CD4-positive, alpha-beta T cell treated with Interleukin-2 at 100 ng/mL for 4 hours (primary cell): ENCODE measurements around the gene TPRN.

Source experiments
- DNase-seq: peaks from one replicate; pipeline ENCODE4 v3.0.0-alpha.2; 2020; ENCODE audit warnings: low spot score

TPRN gene

DNA sequence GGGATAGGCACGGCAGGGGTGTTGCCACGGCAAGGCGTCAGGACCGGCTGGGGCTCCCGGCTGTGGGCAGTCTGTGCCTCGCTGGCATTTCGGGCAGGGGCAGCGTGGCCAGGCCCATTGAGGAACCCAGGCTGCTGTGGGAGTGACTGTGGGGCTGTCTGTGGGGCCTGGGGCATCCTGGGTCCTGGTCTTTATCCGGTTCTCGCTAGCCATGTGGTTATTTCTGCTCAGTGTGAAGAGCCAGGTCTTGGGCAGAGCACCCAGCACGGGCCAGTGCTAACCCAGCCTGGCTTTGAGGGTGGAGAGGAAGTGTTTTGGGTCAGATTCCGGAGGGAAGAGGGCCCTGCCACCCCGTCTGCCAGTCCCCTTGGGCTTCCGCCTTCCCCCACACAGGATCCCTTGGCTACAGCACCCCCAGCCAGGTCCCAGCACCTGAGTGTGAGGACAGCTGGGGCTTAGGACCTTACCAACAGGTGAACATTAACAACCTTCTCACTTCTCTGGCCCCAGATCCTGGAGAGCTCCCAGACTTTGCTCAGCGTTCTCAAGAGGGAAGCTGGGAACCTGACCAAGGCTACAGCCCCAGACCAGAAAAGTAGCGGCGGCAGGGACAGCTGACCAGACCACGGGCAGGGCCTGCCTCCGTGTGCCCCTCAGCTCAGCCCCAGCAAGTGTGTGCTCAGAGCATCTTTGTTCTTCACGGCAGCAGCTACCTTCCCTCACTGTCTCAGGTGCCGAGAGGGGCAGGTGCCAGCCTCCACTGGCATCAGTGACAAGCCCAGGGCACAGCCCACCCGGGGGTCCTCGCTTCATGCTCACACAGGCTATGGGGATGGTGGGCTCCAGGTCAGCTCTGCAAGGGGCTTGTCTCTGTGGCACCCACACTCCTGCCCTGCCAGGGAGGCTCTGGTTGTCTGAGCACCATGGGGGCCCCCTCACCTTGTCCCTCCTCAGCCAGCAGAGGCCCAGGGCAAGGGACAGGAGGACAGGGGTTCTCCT, 10.9 kb downstream of the TPRN start:
- no peak for DNase-seq

DNA sequence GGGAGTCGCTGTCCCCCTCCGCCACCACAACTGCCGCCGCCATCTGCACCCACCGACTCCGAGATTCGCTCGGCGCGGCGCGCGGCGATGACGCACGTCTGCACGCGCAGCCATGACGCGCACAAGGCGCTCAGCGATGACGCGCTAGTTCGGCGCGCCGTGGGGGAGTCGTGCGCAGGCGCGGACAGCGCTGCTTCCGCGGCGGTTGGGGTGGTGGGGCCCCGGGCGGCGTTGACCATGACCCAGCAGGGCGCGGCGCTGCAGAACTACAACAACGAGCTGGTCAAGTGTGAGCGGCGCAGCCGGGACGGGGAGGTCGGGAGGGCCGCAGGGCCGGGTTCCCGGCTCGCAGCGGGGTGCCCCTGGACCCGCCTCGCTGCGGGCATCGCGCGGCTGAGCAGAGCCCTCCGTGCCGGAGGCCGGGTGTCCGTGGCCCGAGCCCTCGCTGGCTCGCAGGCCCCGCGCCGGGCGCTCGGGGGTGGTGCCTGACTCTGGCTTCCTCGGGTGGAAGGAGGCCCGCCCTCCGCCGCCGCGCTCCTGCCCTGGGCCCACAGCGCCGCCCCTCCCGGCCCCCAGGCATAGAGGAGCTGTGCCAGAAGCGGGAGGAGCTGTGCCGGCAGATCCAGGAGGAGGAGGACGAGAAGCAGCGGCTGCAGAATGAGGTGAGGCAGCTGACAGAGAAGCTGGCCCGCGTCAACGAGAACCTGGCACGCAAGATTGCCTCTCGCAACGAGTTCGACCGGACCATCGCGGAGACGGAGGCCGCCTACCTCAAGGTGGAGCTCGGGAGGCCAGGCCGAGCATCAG, 11.8 kb downstream of the TPRN start, which contains the start of the genes ANAPC2 and SSNA1:
Gene ANAPC2, minus strand, starts transcription at position 71 of the 807 bp plus-strand sequence. Its CDS starts 28 bp downstream, at position 43.
Gene SSNA1, plus strand, starts transcription at position 187 of the 807 bp plus-strand sequence. Its CDS starts 51 bp downstream, at position 238.
- peak; percentile 92 for DNase-seq

GRCh38 chr9:137188086-137188489, 12.5 kb downstream of the TPRN start:
- DNase-seq, result no peak

DNA sequence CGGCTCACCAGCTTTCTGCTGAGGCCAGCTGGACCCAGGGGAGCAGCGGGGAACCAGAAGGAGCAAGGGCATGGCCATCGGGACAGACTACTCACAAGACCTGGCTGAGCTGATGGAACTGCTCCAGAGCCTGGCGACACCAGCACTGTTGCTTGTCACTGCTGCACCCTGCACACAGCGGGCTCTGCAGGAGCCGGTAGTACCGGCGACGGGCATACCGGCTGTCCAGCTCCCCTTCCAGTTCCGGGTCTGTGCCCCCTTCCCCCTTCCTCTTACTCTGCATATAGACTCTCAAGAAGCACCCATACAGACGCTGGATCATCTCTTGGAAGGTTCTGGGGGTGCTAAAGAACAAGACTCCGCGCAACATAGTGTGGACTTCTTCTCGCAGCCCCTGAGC, 13.2 kb downstream of the TPRN start:
- no peak for DNase-seq

DNA sequence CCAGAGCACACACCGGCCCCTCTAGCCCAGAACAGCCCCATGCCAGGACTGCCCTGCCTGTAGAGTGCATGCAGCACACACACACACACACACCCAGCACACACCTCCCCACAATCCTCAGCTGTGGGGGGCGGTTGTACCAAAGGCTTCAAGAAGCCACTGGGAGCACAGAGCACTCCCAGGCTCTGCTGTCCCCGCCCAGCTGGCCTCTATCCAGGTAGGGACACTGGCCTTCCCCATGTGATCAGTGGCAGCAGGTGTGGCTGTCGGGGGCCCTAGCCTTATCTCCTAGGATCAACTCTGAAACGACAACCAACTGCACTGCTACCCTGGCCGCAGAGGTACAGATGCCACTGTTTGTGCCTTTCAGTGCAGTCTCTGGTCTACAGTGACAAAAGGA, 14.2 kb downstream of the TPRN start:
- no peak for DNase-seq

DNA sequence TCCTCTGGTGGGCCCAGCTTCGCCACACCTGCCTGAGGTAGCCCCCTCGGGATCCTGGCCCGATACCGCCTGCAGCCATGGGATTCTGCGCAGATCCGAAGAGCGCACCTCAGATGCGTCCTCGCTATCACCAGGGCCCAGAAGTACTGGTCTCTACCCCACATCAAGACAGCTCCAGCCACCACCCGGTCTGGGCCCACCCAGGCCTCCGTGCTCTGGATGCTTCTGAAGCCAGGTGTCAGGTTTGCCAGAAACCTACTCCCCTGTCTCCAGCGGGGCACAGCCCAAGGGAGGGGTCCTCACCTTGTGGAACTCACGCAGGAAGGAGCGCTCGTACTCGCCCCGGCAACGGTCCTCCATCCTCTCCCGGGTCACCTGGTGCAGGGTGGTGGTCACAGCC, 14.6 kb downstream of the TPRN start:
- DNase-seq, result no peak

- no peak for DNase-seq
Measured at GRCh38 chr9:137184881-137185660, 15.5 kb downstream of the TPRN start.

- no peak for DNase-seq
Measured at GRCh38 chr9:137183980-137184595, 16.5 kb downstream of the TPRN start.

DNA sequence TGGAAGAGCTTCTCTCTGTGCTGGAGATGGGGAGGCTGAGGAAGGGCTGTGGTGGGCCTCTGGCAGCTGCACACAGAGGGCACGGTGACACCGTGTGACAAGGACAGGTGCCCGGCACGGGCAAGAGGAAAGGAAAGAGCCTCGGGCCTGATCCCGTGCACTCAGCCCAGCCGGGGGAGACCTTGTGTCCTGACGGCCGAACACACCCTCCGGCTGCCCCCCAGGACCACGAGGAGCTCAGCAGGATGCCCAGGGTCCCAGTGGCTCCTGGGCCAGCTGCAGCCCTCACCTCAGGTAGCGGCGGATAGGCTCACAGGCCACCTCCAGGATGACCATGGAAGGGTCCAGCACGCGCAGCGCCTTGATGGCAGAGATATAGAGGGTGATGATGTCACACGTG, 17.7 kb downstream of the TPRN start:
- no peak for DNase-seq

- no peak for DNase-seq
Measured at GRCh38 chr9:137181680-137182079, 18.9 kb downstream of the TPRN start.

GRCh38 chr9:137180491-137180890, 20.1 kb downstream of the TPRN start:
- DNase-seq, result no peak

GRCh38 chr9:137179761-137180160, 20.8 kb downstream of the TPRN start:
- DNase-seq, result no peak

- DNase-seq, result no peak
Measured at GRCh38 chr9:137178939-137179630, 21.5 kb downstream of the TPRN start.

DNA sequence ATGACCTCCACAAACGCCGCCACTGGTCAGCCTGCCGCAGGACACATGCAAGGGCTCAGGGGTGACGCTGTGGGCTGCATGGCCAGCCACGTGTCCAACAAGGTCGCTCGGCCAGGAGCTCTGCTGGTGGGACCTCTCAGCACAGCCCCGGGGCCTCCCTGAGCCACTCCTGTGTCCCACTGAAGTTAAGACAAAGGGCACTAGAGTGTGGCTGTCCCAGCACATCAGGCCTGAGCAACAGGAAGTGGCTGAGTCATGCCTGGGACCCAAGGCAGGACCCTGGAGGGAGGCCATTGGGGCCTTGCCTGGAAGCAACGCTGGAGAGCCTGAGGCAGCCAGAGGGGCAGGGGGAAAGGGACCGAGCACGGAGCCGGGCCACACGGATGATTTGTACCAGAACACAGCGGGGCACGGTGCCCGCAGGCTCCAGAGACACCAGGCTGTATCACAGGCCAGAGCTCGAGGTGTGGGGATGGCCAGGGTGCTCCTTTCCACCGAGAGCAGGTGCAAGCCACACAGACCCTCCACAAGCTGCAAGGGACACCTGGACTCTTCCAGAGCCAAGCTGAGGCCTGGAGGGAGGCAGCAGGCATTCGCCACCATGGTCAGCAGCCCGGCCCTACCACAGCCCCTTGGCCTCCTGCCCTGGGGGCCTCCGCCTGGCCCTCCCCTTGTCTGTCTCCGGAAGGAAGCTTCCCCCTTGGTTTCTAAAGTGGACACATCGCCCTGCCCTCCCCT, 22.2 kb downstream of the TPRN start:
- DNase-seq, result no peak

- DNase-seq, result peak; percentile 12
Measured at GRCh38 chr9:137176302-137177182, 24.0 kb downstream of the TPRN start.

GRCh38 chr9:137175345-137175961, 25.1 kb downstream of the TPRN start:
- no peak for DNase-seq

DNA sequence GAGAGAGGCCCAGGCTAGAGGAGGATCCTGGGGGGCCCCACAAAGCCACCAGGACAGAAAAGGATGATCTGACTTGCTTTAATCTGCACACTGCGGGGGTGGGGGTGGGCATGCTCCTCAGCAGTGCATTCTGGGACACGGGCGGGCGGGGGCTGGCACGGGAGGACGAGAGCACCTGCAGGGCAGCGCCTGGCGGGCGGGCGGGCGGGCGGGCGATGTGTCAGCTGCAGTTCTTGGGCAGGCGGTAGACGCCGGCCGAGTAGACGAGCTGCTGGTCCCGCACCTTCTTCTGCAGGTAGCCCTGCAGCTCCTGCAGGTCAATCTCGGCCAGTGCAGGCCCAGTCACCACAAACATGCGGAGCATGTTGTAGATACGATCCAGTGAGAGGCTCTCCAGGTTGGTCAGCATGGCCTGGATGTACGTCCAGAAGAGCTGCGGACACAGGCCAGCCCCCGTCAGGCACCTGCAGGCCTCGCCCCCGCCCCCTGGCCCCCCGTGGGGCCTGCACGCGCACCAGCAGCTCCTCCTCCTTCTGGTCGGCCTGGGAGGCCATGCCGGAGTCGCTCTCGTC, 25.7 kb downstream of the TPRN start:
- DNase-seq, result no peak
